DMS114 treated with DMSO at 0.1 percent for 48 hours (cell line): ENCODE measurements around the gene MAGEC1.
"Not testable (repeated sequence)": the region's sequence is repeated elsewhere in the genome, so short reads cannot be mapped to it uniquely, and the experiment has no call there.

Experiments
- DNase-seq: peaks from one replicate; lab custom pipeline; 2025; ENCODE audit not compliant: unreplicated experiment; lab: John Stamatoyannopoulos, UW

MAGEC1 gene

GRCh38 chrX:141903400-141904155 lies at the start of gene MAGEC1:
TSS of gene MAGEC1 (plus strand) at chrX:141903894. CDS start at chrX:141905073, 1,179 bp downstream.
- no peak for DNase-seq

GRCh38 chrX:141857479-141857878 lies 46.2 kb upstream of the MAGEC1 start:
- DNase-seq = no peak

GRCh38 chrX:141879616-141880015 lies 24.1 kb upstream of the MAGEC1 start:
- no peak for DNase-seq

- not testable (repeated sequence) for DNase-seq
Measured at GRCh38 chrX:141888811-141889210, 14.9 kb upstream of the MAGEC1 start.

- no peak for DNase-seq
Measured at GRCh38 chrX:141894733-141895132, 9.0 kb upstream of the MAGEC1 start.

GRCh38 chrX:141897690-141898089 lies 6.0 kb upstream of the MAGEC1 start:
- DNase-seq = no peak

- DNase-seq = no peak
Measured at GRCh38 chrX:141902366-141902765, 1.3 kb upstream of the MAGEC1 start.

- DNase-seq = no peak
Measured at GRCh38 chrX:141904262-141904661, 568 bp downstream of the MAGEC1 start.

GRCh38 chrX:141917801-141918200 lies 14.1 kb downstream of the MAGEC1 start:
- DNase-seq = no peak

GRCh38 chrX:141924293-141924692 lies 20.6 kb downstream of the MAGEC1 start:
- DNase-seq = no peak

- DNase-seq = no peak
Measured at GRCh38 chrX:141928432-141928831, 24.7 kb downstream of the MAGEC1 start.

GRCh38 chrX:141934059-141934641 lies 30.5 kb downstream of the MAGEC1 start:
- DNase-seq = no peak

GRCh38 chrX:141935645-141936044 lies 32.0 kb downstream of the MAGEC1 start:
- DNase-seq = no peak

GRCh38 chrX:141936080-141936479 lies 32.4 kb downstream of the MAGEC1 start:
- no peak for DNase-seq

GRCh38 chrX:141941234-141941633 lies 37.5 kb downstream of the MAGEC1 start:
- DNase-seq = no peak

- no peak for DNase-seq
Measured at GRCh38 chrX:141945426-141945825, 41.7 kb downstream of the MAGEC1 start.

GRCh38 chrX:141947350-141947749 lies 43.7 kb downstream of the MAGEC1 start:
- no peak for DNase-seq

GRCh38 chrX:141952603-141953002 lies 48.9 kb downstream of the MAGEC1 start:
- no peak for DNase-seq

- DNase-seq = no peak
Measured at GRCh38 chrX:141958675-141959074, 55.0 kb downstream of the MAGEC1 start.
